Skeletal muscle tissue (tissue), 4 donors: ENCODE measurements around the gene ZNF695. TPM values are rescaled to one million over a fixed set of nuclear protein-coding genes. Genes with fewer than 3 reads are reported as not detected.
A peak's percentile ranks its signal among the peaks of the same experiment; 100 is the strongest.
"Not testable (repeated sequence)": the region's sequence is repeated elsewhere in the genome, so short reads cannot be mapped to it uniquely, and the experiment has no call there.

Source experiments
- H3K27ac ChIP-seq: one replicate; pipeline ENCODE4 v1.7.0; 2013; ENCODE audit warnings: mild to moderate bottlenecking, low read depth, low read length, inconsistent platforms
- H3K27me3 ChIP-seq, 3 donors: one replicate each; pipeline ENCODE4 v1.7.0; 2013; ENCODE audit warnings: low read length in 3 of 3; ENCODE audit not compliant: control insufficient read depth in 3 of 3, insufficient read depth in 3 of 3
- H3K36me3 ChIP-seq, 3 donors: one replicate each; pipeline ENCODE4 v1.7.0; 2013; ENCODE audit warnings: low read length in 3 of 3; ENCODE audit not compliant: control insufficient read depth in 3 of 3, insufficient read depth in 3 of 3
- H3K4me1 ChIP-seq, 3 donors: one replicate each; pipeline ENCODE4 v1.7.0; 2013; ENCODE audit warnings: low read length in 3 of 3, mild to moderate bottlenecking in 3 of 3; ENCODE audit not compliant: control insufficient read depth in 3 of 3, insufficient read depth in 3 of 3
- H3K4me3 ChIP-seq, 3 donors: one replicate each; pipeline ENCODE4 v1.7.0; 2013; ENCODE audit warnings: low read length in 3 of 3
- H3K9ac ChIP-seq, 3 donors: one replicate each; pipeline ENCODE4 v1.7.0; 2013; ENCODE audit warnings: low read length in 3 of 3, mild to moderate bottlenecking in 3 of 3, moderate library complexity in 2 of 3, low read depth in 1 of 3
- H3K9me3 ChIP-seq, 3 donors: one replicate each; pipeline ENCODE4 v1.7.0; 2013; ENCODE audit warnings: low read length in 3 of 3; ENCODE audit not compliant: control insufficient read depth in 3 of 3
- total RNA-seq: library from RNA; depleted of rRNA; stranded (reverse); fragments of >200 nt; gene quantifications from one replicate; pipeline ENCODE4 v1.2.3, GENCODE V29; 2014
- donor health status: Osteomylitis.

ZNF695 gene
- total RNA-seq, 1 donor from 2014 or later = 0.52 TPM

DNA sequence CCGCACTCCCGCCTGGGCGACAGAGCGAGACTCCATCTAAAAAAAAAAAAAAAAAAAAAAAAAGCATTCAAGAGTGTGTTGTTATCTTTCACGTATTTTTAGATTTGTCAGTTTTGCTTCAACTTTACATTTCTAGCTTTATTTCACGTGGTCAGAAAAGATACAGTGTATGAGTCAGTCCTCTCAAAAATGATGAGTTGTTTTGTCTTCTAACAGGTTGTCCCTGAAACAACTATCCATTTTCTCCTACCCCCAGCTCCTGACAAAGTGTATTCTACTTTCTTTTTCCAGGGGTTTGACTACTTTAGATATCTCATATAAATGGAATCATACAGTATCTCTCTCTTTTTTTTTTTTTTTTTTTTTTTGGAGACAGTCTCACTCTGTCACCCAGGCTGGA, 5.5 kb upstream of the ZNF695 start:
- Histone ChIP-seq H3K36me3 (no peaks in the 10 kb centered on the region), H3K27me3 (peaks cover 0 to 2% (median 0%) of the 10 kb centered on the region in 3 donors), H3K27ac (no peak overlapping the region), H3K4me1 (no peaks in the 10 kb centered on the region), H3K9me3 (no peaks in the 10 kb centered on the region), H3K4me3 (no peak overlapping the region), H3K9ac (no peak overlapping the region)

GRCh38 chr1:247008406-247008799, 546 bp upstream of the ZNF695 start:
- H3K9ac ChIP-seq = no peak overlapping the region
- H3K36me3 ChIP-seq = no peaks in the 10 kb centered on the region
- no peak overlapping the region for H3K27ac ChIP-seq
- H3K4me1 ChIP-seq = no peaks in the 10 kb centered on the region
- H3K4me3 ChIP-seq = peak overlapping the region in 1 of 3 donors; percentile 72
- H3K9me3 ChIP-seq = peaks cover 0 to 3% (median 0%) of the 10 kb centered on the region in 3 donors
- H3K27me3 ChIP-seq = peaks cover 0 to 14% (median 0%) of the 10 kb centered on the region in 3 donors

GRCh38 chr1:247004081-247004480, 3.8 kb downstream of the ZNF695 start:
- H3K9ac ChIP-seq, H3K27ac ChIP-seq, H3K36me3 ChIP-seq, H3K4me1 ChIP-seq, H3K9me3 ChIP-seq, H3K4me3 ChIP-seq: not testable (repeated sequence)
- H3K27me3 ChIP-seq = peaks cover 0 to 14% (median 0%) of the 10 kb centered on the region in 3 donors

DNA sequence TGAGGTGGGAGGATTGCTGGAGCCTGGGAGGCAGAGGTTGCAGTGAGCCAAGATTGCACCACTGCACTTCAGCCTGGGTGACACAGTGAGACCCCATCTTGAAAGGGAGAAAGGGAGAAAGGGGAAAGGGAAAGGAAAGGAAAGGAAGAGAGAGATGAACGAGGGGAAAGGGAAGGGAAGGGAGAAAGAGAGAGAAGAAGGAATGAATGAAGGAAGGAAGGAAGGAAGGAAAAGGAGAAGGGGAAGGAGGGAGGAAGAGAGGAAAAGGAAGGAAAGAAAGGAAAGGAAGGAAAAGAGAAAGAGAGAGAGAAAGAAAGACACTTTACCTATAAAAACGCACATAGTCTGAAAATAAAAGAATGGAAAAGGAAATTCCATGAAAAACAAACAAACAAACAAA, 18.0 kb downstream of the ZNF695 start:
- Histone ChIP-seq H3K27ac (no peak overlapping the region), H3K4me3 (no peak overlapping the region), H3K27me3 (no peaks in the 10 kb centered on the region), H3K9me3 (peaks cover 14 to 27% (median 19%) of the 10 kb centered on the region in 3 donors), H3K4me1 (no peaks in the 10 kb centered on the region), H3K9ac (no peak overlapping the region), H3K36me3 (no peaks in the 10 kb centered on the region)

DNA sequence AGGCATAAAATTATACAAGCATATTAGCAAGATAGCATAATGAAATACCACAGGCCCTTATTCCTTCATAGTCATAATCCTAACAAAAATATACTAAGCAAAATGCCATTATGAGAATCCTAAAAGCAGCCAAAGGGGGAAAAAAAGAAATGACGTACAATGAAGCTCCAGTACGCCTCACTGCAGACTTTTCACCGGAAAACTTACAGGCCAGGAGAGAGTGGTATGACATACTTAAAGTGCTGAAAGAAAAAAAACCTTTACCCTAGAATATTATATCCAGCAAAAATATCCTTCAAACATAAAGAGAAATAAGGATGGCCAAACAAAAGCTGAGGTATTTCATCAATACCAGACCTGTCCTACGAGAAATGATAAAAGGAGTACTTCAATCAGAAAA, 19.5 kb downstream of the ZNF695 start:
- Histone ChIP-seq H3K9me3 (peaks cover 18 to 30% (median 19%) of the 10 kb centered on the region in 3 donors), H3K27me3 (no peaks in the 10 kb centered on the region), H3K4me1 (no peaks in the 10 kb centered on the region)

GRCh38 chr1:246987083-246987690, 20.7 kb downstream of the ZNF695 start:
- peaks cover 18 to 26% (median 22%) of the 10 kb centered on the region in 3 donors for H3K9me3 ChIP-seq
- no peak overlapping the region for H3K9ac ChIP-seq
- no peak overlapping the region for H3K27ac ChIP-seq
- no peak overlapping the region for H3K4me3 ChIP-seq
- no peaks in the 10 kb centered on the region for H3K36me3 ChIP-seq
- no peaks in the 10 kb centered on the region for H3K4me1 ChIP-seq
- no peaks in the 10 kb centered on the region for H3K27me3 ChIP-seq

More for the DNA sequence above, 19.5 kb downstream of the ZNF695 start:
- no peak overlapping the region for H3K27ac ChIP-seq
- no peak overlapping the region for H3K4me3 ChIP-seq
- no peaks in the 10 kb centered on the region for H3K36me3 ChIP-seq
- no peak overlapping the region for H3K9ac ChIP-seq

GRCh38 chr1:246978785-246979184, 29.1 kb downstream of the ZNF695 start:
- no peaks in the 10 kb centered on the region for H3K27me3 ChIP-seq
- H3K27ac ChIP-seq = no peak overlapping the region
- H3K4me1 ChIP-seq = no peaks in the 10 kb centered on the region
- H3K4me3 ChIP-seq = no peak overlapping the region
- no peak overlapping the region for H3K9ac ChIP-seq
- peaks cover 3 to 8% (median 7%) of the 10 kb centered on the region in 3 donors for H3K9me3 ChIP-seq
- no peaks in the 10 kb centered on the region for H3K36me3 ChIP-seq

DNA sequence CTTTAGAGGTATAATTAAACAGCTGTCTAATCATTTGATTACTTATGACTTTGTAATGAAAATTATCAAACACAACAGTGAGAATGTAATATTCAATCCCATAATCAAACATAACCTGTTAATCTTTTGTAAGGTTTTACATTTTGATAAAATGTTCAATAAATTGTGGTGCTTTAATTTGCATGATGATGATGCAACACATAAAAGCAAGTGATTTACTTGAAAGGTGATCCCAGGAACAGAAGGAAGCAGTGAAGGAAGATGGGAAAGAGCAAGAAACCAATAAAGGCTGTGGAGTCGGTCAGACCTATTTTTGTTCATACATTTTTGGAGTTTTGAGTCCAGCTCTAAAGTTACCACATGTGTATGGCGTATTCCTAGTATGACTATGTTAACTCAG, 29.6 kb downstream of the ZNF695 start:
- Histone ChIP-seq H3K9ac (no peak overlapping the region), H3K4me3 (no peak overlapping the region), H3K27ac (no peak overlapping the region), H3K36me3 (no peaks in the 10 kb centered on the region), H3K4me1 (no peaks in the 10 kb centered on the region), H3K27me3 (no peaks in the 10 kb centered on the region), H3K9me3 (peaks cover 3 to 8% (median 7%) of the 10 kb centered on the region in 3 donors)

DNA sequence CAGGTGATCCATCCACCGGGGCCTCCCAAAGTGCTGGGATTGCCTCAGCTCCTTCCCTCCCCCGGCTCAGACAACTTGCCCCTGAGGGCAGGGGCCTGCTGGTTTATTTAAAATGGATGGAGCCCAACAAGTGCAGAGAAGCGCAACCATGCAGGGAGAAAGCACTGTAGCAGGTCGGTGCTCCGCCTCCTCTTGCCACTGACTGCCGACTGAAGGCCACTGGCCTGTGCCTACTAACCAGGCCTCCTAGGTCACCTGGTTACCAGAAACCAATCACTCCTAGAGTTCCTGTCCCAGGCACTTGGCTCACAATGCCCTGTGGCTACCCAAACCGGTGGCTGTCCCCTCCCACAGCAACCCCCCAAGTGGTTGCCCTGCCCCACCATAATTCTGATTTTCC, 35.9 kb downstream of the ZNF695 start:
- H3K27me3 ChIP-seq = no peaks in the 10 kb centered on the region
- H3K4me3 ChIP-seq = no peak overlapping the region
- H3K9me3 ChIP-seq = no peaks in the 10 kb centered on the region
- no peaks in the 10 kb centered on the region for H3K36me3 ChIP-seq
- H3K9ac ChIP-seq = no peak overlapping the region
- no peaks in the 10 kb centered on the region for H3K4me1 ChIP-seq
- no peak overlapping the region for H3K27ac ChIP-seq

DNA sequence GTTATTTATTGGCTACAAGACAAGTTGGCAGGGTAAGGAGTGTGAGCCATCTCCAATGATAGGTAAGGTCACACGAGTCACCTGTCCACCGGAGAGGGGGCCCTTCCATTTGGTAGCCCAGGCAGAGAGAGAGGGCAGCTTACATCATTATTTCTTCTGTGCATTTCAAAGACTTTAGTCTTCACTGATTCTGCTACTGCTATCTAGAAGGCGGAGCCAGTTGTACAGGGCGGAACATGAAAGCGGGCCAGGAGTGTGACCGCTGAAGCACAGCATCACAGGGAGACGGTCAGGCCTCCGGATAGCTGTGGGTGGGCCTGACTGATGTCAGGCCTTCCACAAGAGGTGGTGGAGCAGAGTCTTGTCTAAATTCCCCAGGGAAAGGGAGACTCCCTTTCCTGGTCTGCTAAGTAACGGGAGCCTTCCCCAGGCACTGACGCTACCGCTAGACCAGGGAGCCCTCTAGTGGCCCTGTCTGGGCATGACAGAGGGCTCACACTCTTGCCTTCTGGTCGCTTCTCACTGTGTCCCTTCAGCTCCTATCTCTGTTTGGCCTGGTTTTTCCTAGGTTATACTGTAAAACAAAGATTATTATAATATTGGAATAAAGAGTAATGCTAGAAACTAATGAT, 36.7 kb downstream of the ZNF695 start:
- no peaks in the 10 kb centered on the region for H3K4me1 ChIP-seq
- H3K4me3 ChIP-seq = peak overlapping the region; percentile 43 to 58 (median 43)
- H3K9me3 ChIP-seq = no peaks in the 10 kb centered on the region
- H3K9ac ChIP-seq = peak overlapping the region in 1 of 3 donors; percentile 54
- no peaks in the 10 kb centered on the region for H3K27me3 ChIP-seq
- no peaks in the 10 kb centered on the region for H3K36me3 ChIP-seq
- H3K27ac ChIP-seq = no peak overlapping the region
